Heart left ventricle (tissue), 16 donors: ENCODE results near the gene VPS13C. TPM values are rescaled to one million over a fixed set of nuclear protein-coding genes. Genes with fewer than 3 reads are reported as not detected.
"Not testable (repeated sequence)": the region's sequence is repeated elsewhere in the genome, so short reads cannot be mapped to it uniquely, and the experiment has no call there.

Experiments
- ATAC-seq, 4 donors: fragments of 200-7000 bp; cut with Tn5 transposase; one replicate each; pipeline ENCODE4 v1.9.1; 2020 to 2022; ENCODE audit warnings: moderate library complexity in 4 of 4, mild to moderate bottlenecking in 3 of 4, moderate number of reproducible peaks in 1 of 4
- DNase-seq, 5 donors: peaks; one replicate each; pipeline ENCODE4 v3.0.0-alpha.2; 2020
- H3K27ac ChIP-seq, 12 donors: fragments of 200-600 bp; sonication (generic) in 4 of 12; one replicate each; pipeline versions ENCODE4 v1.5.0 to v1.8.0; 2016 to 2022; ENCODE audit warnings: mild to moderate bottlenecking in 2 of 12
- H3K27me3 ChIP-seq, 9 donors: fragments of 200-600 bp; sonication (generic) in 2 of 9; one replicate each; pipeline versions ENCODE4 v1.5.1 to v1.8.0; 2016 to 2022; ENCODE audit warnings: mild to moderate bottlenecking in 3 of 9
- H3K36me3 ChIP-seq, 9 donors: fragments of 200-600 bp; sonication (generic) in 2 of 9; one replicate each; pipeline versions ENCODE4 v1.5.0 to v1.8.0; 2018 to 2022; ENCODE audit warnings: mild to moderate bottlenecking in 2 of 9
- H3K4me1 ChIP-seq, 12 donors: fragments of 200-600 bp; sonication (generic) in 4 of 12; one replicate each; pipeline versions ENCODE4 v1.5.0 to v1.8.0; 2016 to 2022; ENCODE audit warnings: mild to moderate bottlenecking in 3 of 12
- H3K4me3 ChIP-seq, 12 donors: fragments of 200-600 bp; sonication (generic) in 4 of 12; one replicate each; pipeline versions ENCODE4 v1.5.0 to v1.8.0; 2017 to 2022; ENCODE audit warnings: mild to moderate bottlenecking in 9 of 12, moderate library complexity in 4 of 12
- H3K9me3 ChIP-seq, 12 donors: fragments of 200-600 bp; sonication (generic) in 4 of 12; one replicate each; pipeline versions ENCODE4 v1.5.0 to v1.8.0; 2016 to 2022; ENCODE audit warnings: mild to moderate bottlenecking in 1 of 12
- POLR2A ChIP-seq, 2 donors: fragments of 450-650 bp; IDR thresholded peaks; one replicate each; pipeline ENCODE4 v1.6.1; 2017; ENCODE audit warnings: antibody characterized with exemption in 2 of 2, mild to moderate bottlenecking in 2 of 2, moderate library complexity in 2 of 2
- WGBS, 4 donors: extraction: QIAGEN DNeasy Blood & Tissue Kit in 2 of 4; methylation state at CpG; one replicate each; pipeline versions ENCODE4 v1.1.5 to v1.1.7; 2013 to 2018; 5-methylcytosine and 5-hydroxymethylcytosine counted together
- intact Hi-C, 10 donors: fragments of 100-400 bp; cut with DNase I; formaldehyde crosslinking; loops; one replicate each; pipeline versions ENCODE4 v1.11.1 to v1.14.2; 2022
- polyA plus RNA-seq, 2 donors: library from polyadenylated mRNA; stranded (reverse); fragments of 200-250 nt; gene quantifications; one replicate each; pipeline ENCODE4 v1.2.3, GENCODE V29; 2013
- total RNA-seq, 9 donors: library from RNA; depleted of rRNA in 2 of 9; stranded (reverse); fragments of >200 nt in 2 of 9; fragmentation: NEBNext Ultra II Directional in 3 of 9; extraction: Animal tissue kit (Norgen Biotek cat#: 25700) in 3 of 9; gene quantifications; one replicate each; pipeline versions ENCODE4 v1.1.0 to v1.2.4, GENCODE V29; 2016 to 2023
- TF ChIP-seq, protein P1 (sequence below), 12 donors: fragments of 200-600 bp; sonication (generic) in 4 of 12; IDR thresholded peaks; one replicate each; pipeline versions ENCODE4 v1.5.0 to v1.8.0; 2018 to 2022; ENCODE audit warnings: antibody characterized with exemption in 12 of 12, mild to moderate bottlenecking in 5 of 12
- donor health status: ischemic (EF 13 %, LVEDD 7.1; RV severe dilation, severe dysfunction).
- donor health status: healthy with polysubstance abuse.
- donor health status: DM: no; HTN: yes; CAD: no.
- donor health status: DM: no; HTN: no; CAD: no.
- donor health status: ischemic (EF 25% LVEDD 6.9; RV normal size, moderate dysfunction).
- donor health status: ischemic (EF 25% LVEDD 5.7; RV mildly dilated, moderate dysfunction).
- donor health status: healthy.
- donor health status: DM: yes; HTN: yes; CAD: no.
- donor health status: ischemic (EF 35%, LVEDD 5.7; RV mildly dilated, moderate dysfunction).
- donor health status: nonischemic (EF 11% LVEDD 7.7; RV severe dilation, severe dysfunction).
- donor health status: DM: yes; HTN: yes; CAD: no.
- donor health status: PGD.
- donor health status: ischemic (EF 29% LVEDD 5.4; RV normal size, mild dysfunction).
- donor health status: nonischemic (EF 23%, LVEDD 6.1; RV moderate dilation, normal function).

Gene VPS13C
- total and polyA plus RNA-seq, 11 donors: 9.8 to 70.1 (median 36.5) TPM

DNA sequence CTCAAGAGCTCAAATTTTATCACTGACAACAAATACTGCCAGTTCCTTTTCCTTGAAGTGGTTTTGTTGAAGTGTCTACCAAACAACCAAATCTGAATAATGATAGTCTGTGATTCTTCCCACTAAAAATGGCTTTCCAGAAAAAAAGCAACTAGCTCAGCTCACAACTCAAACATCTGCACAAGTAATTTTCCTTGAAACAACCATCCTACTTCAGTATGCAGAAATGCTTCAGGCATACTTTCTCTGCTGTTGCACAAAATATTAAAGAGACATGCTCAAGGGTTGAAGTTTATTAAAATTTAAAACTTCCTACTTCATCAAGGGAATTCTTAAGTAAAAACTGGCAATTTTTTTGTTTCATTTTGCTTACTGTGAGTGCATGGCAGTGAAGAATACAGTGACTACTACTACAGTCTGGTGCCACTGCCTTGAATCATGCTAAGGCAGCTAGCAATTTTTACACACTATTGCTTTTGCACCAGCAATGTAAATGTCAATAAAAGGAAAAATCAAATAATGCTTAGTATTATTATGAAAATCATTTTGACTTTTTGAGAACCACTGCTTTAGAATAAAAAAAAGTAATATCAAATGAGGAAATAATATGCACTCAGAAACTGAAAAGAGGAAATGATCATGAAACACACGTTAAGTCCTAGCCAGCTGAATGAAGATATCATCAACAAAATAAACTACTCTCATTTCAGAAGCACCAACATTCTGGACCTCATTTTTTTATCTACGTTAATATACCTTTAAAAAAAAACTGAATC, 33.6 kb downstream of the VPS13C start:
- Histone ChIP-seq H3K4me3 (no peak overlapping the region), H3K4me1 (peaks cover 0 to 13% (median 0%) of the 10 kb centered on the region in 12 donors), H3K27ac (no peak overlapping the region), H3K36me3 (peaks cover 0 to 56% (median 34%) of the 10 kb centered on the region in 9 donors), H3K27me3 (no peaks in the 10 kb centered on the region), H3K9me3 (no peaks in the 10 kb centered on the region)
- 53 to 73% (median 64%) methylated on average over 2 of the region's 2 CpGs for WGBS, 4 donors
- ATAC-seq (no peak), DNase-seq (no peak)
- intact Hi-C loops: loop anchor here in 1 of 10 donors (10.0 kb wide), 1 partner anchor 58 kb away; no protein-coding TSS in a partner anchor
- TF ChIP-seq, protein P1, sequence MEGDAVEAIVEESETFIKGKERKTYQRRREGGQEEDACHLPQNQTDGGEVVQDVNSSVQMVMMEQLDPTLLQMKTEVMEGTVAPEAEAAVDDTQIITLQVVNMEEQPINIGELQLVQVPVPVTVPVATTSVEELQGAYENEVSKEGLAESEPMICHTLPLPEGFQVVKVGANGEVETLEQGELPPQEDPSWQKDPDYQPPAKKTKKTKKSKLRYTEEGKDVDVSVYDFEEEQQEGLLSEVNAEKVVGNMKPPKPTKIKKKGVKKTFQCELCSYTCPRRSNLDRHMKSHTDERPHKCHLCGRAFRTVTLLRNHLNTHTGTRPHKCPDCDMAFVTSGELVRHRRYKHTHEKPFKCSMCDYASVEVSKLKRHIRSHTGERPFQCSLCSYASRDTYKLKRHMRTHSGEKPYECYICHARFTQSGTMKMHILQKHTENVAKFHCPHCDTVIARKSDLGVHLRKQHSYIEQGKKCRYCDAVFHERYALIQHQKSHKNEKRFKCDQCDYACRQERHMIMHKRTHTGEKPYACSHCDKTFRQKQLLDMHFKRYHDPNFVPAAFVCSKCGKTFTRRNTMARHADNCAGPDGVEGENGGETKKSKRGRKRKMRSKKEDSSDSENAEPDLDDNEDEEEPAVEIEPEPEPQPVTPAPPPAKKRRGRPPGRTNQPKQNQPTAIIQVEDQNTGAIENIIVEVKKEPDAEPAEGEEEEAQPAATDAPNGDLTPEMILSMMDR (IDR thresholded peaks at IDR 0.05): no peak

DNA sequence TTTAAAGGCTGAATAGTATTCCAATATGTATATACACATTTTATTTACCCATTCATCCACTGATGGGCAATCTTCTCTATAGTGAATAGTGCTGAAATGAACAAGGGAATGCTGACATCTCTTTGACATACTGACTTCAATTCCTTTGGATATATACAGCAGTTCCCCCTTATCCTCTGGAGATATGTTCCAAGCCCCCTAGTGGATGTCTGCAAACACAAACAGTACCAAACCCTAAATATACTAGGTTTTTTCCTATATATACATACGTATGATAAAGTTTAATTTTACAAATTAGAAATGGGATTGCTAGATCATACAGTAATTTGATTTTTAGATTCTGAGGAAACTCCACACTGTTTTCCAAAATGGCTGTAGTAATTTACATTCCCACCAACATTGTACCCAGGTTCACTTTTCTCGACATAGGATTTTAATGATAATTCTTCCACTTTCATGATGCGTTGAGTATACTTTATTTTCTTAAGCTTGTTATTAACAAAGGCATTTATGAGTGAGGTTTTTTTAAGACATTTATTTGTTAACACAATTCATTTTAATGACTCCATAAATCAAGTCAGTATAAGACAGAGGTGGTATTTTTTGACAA, 38.2 kb downstream of the VPS13C start:
- Histone ChIP-seq H3K36me3 (peaks cover 0 to 52% (median 39%) of the 10 kb centered on the region in 9 donors), H3K27me3 (no peaks in the 10 kb centered on the region)
- TF ChIP-seq POLR2A (IDR thresholded peaks at IDR 0.05): no peak
- TF ChIP-seq, protein P1 (IDR thresholded peaks at IDR 0.05): peak in 4 of 12 donors; percentile 14 to 22 (median 18)

DNA sequence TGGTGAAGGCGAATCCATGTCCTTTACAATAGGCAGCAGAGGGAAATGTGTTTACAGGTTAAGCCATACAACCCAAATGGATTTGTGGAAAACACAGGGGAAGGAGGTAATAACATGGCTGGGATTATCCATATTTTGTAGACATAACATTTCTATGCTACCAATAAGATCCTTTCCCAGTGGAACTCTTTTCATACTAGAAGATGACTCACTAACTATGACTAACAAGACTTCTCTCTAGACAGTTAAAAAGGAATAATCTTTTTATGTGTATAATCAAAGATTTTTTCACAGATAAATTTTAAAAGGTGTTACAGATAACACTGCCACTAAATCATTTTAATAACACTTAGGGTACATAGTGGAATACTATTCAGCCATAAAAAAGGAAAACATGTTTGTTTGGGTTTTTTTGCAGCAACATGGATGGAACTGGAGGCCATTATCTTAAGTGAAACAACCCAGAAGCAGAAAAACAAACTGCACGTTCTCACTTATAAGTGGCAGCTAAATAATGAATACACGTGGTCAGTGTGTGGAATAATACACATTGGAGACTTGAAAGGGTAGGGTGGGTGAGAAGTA, 39.6 kb downstream of the VPS13C start:
- H3K9me3 ChIP-seq: peaks cover 0 to 10% (median 0%) of the 10 kb centered on the region in 12 donors
- no peak overlapping the region for H3K4me3 ChIP-seq
- H3K27me3 ChIP-seq: no peaks in the 10 kb centered on the region
- peaks cover 0 to 52% (median 39%) of the 10 kb centered on the region in 9 donors for H3K36me3 ChIP-seq
- H3K27ac ChIP-seq: no peak overlapping the region
- intact Hi-C loops: loop anchor here in 1 of 10 donors (10.0 kb wide), 1 partner anchor 64 kb away; no protein-coding TSS in a partner anchor
- DNase-seq (no peak), ATAC-seq (no peak)
- 92 to 97% (median 95%) methylated on average over 3 of the region's 3 CpGs for WGBS, 4 donors
- TF ChIP-seq, protein P1 (IDR thresholded peaks at IDR 0.05): no peak
- no peak for TF ChIP-seq POLR2A (IDR thresholded peaks at IDR 0.05)
- H3K4me1 ChIP-seq: no peaks in the 10 kb centered on the region

More for the DNA sequence above, 38.2 kb downstream of the VPS13C start:
- 96 to 99% (median 98%) methylated on average over 3 of the region's 3 CpGs for WGBS, 4 donors
- peaks cover 0 to 10% (median 0%) of the 10 kb centered on the region in 12 donors for H3K4me1 ChIP-seq
- peaks cover 0 to 5% (median 0%) of the 10 kb centered on the region in 12 donors for H3K9me3 ChIP-seq
- H3K27ac ChIP-seq: no peak overlapping the region
- H3K4me3 ChIP-seq: no peak overlapping the region
- DNase-seq (no peak), ATAC-seq (no peak)
- intact Hi-C loops: loop anchor here in 1 of 10 donors (10.0 kb wide), 1 partner anchor 63 kb away; no protein-coding TSS in a partner anchor

DNA sequence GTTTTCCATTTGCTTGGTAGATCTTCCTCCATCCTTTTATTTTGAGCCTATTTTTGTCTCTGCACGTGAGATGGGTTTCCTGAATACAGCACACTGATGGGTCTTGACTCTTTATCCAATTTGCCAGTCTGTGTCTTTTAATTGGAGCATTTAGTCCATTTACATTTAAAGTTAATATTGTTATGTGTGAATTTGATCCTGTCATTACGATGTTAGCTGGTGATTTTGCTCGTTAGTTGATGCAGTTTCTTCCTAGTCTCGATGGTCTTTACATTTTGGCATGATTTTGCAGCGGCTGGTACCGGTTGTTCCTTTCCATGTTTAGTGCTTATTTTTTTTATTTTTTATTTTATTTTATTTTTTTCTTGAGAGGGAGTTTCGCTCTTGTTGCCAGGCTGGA, 54.9 kb downstream of the VPS13C start:
- H3K4me1 ChIP-seq, H3K27ac ChIP-seq, intact Hi-C loops, H3K4me3 ChIP-seq, ATAC-seq, H3K9me3 ChIP-seq, H3K27me3 ChIP-seq, DNase-seq: not testable (repeated sequence)
- peaks cover 2 to 56% (median 48%) of the 10 kb centered on the region in 9 donors for H3K36me3 ChIP-seq
- WGBS, 4 donors: 97 to 98% (median 97%) methylated on average over 5 to 7 of the region's 7 CpGs
